ENCODE results near the gene PPP3CA. TPM values are rescaled to one million over a fixed set of nuclear protein-coding genes. Genes with fewer than 3 reads are reported as not detected.

The PPP3CA gene
- total RNA-seq, result 22.9 and 23.3 TPM in 2 replicates

GRCh38 chr4:101347267-101347556 is at the start of gene PPP3CA:
Gene PPP3CA (minus strand): TSS chr4:101347526.
- intact Hi-C loops (cut with micrococcal nuclease), result loop anchor here (1.0 to 5.0 kb wide), 23 partner anchors 19 to 1850 kb away; partner anchors contain the start of genes H2AZ1, MANBA, NFKB1 and SLC39A8

- intact Hi-C loops (cut with micrococcal nuclease), result no loop called here
These were observed 45.9 kb upstream of the PPP3CA start for GRCh38 chr4:101393256-101393655.

- intact Hi-C loops (cut with micrococcal nuclease), result no loop called here
These were observed 23.4 kb upstream of the PPP3CA start for GRCh38 chr4:101370663-101371210.

GRCh38 chr4:101367201-101367600 is 19.9 kb upstream of the PPP3CA start:
- intact Hi-C loops (cut with micrococcal nuclease), result no loop called here

GRCh38 chr4:101366331-101366730 is 19.0 kb upstream of the PPP3CA start:
- intact Hi-C loops (cut with micrococcal nuclease), result no loop called here

- intact Hi-C loops (cut with micrococcal nuclease), result no loop called here
These were observed 10.4 kb upstream of the PPP3CA start for GRCh38 chr4:101357751-101358150.

GRCh38 chr4:101356928-101357327 is 9.6 kb upstream of the PPP3CA start:
- intact Hi-C loops (cut with micrococcal nuclease), result no loop called here

GRCh38 chr4:101355767-101356702 is 8.7 kb upstream of the PPP3CA start:
- intact Hi-C loops (cut with micrococcal nuclease), result no loop called here

- intact Hi-C loops (cut with micrococcal nuclease), result no loop called here
These were observed 7.9 kb upstream of the PPP3CA start for GRCh38 chr4:101355246-101355645.

- intact Hi-C loops (cut with micrococcal nuclease), result loop anchor here (2.0 to 5.0 kb wide), 5 partner anchors 381 to 1743 kb away; partner anchors contain the start of genes NFKB1 and SLC9B2
These were observed 2.4 kb upstream of the PPP3CA start for GRCh38 chr4:101349801-101350064.

- intact Hi-C loops (cut with micrococcal nuclease), result loop anchor here (1.0 to 5.0 kb wide), 7 partner anchors 161 to 1743 kb away; partner anchors contain the start of genes NFKB1, SLC9B1 and SLC9B2
These were observed 1.9 kb upstream of the PPP3CA start for GRCh38 chr4:101348995-101349800.

GRCh38 chr4:101348367-101348827 is 1.1 kb upstream of the PPP3CA start:
- intact Hi-C loops (cut with micrococcal nuclease), result loop anchor here (1.0 to 5.0 kb wide), 7 partner anchors 160 to 1744 kb away; partner anchors contain the start of genes NFKB1, SLC9B1 and SLC9B2

- intact Hi-C loops (cut with micrococcal nuclease), result loop anchor here (1.0 to 5.0 kb wide), 26 partner anchors 19 to 1849 kb away; partner anchors contain the start of genes H2AZ1, MANBA, NFKB1 and SLC39A8
These were observed 436 bp upstream of the PPP3CA start for GRCh38 chr4:101347557-101348366.

- intact Hi-C loops (cut with micrococcal nuclease), result loop anchor here (1.0 to 5.0 kb wide), 23 partner anchors 18 to 1850 kb away; partner anchors contain the start of genes H2AZ1, MANBA, NFKB1 and SLC39A8
These were observed 717 bp downstream of the PPP3CA start for GRCh38 chr4:101346351-101347266.

GRCh38 chr4:101345596-101346350 is 1.6 kb downstream of the PPP3CA start:
- intact Hi-C loops (cut with micrococcal nuclease), result loop anchor here (2.0 to 5.0 kb wide), 9 partner anchors 451 to 1851 kb away; partner anchors contain the start of genes NFKB1 and SLC9B2

GRCh38 chr4:101345271-101345595 is 2.1 kb downstream of the PPP3CA start:
- intact Hi-C loops (cut with micrococcal nuclease), result loop anchor here (5.0 kb wide), 4 partner anchors 1157 to 1747 kb away; partner anchors contain the start of genes NFKB1 and SLC9B2

- intact Hi-C loops (cut with micrococcal nuclease), result no loop called here
These were observed 8.0 kb downstream of the PPP3CA start for GRCh38 chr4:101339332-101339731.

- intact Hi-C loops (cut with micrococcal nuclease), result no loop called here
These were observed 9.6 kb downstream of the PPP3CA start for GRCh38 chr4:101337688-101338087.

Data from T-helper 1 cell treated with Interleukin-12 subunit alpha and Interleukin-12 subunit beta and Interleukin-4 antibody, amounts not matched to agents 30 ng/mL and 1 ng/mL, for 36 hours (primary cell).